ENCODE measurements around the gene DPYD.

DPYD gene

GRCh38 chr1:97138515-97139032 is 782.3 kb downstream of the DPYD start:
- DNase-seq (ENCODE audit: low spot score) = no peak

- DNase-seq (ENCODE audit: low spot score) = peak; percentile 13
Observed at GRCh38 chr1:97137862-97138514, 782.8 kb downstream of the DPYD start.

GRCh38 chr1:97136996-97137395 is 783.8 kb downstream of the DPYD start:
- DNase-seq (ENCODE audit: low spot score) = no peak

GRCh38 chr1:97135972-97136371 is 784.9 kb downstream of the DPYD start:
- no peak for DNase-seq (ENCODE audit: low spot score)

GRCh38 chr1:97128426-97128825 is 792.4 kb downstream of the DPYD start:
- no peak for DNase-seq (ENCODE audit: low spot score)

GRCh38 chr1:97123717-97124431 is 797.0 kb downstream of the DPYD start:
- DNase-seq (ENCODE audit: low spot score) = no peak

GRCh38 chr1:97120806-97121205 is 800.0 kb downstream of the DPYD start:
- DNase-seq (ENCODE audit: low spot score) = no peak

GRCh38 chr1:97119260-97120158 is 801.3 kb downstream of the DPYD start:
- no peak for DNase-seq (ENCODE audit: low spot score)

- no peak for DNase-seq (ENCODE audit: low spot score)
Observed at GRCh38 chr1:97114842-97115241, 806.0 kb downstream of the DPYD start.

- DNase-seq (ENCODE audit: low spot score) = no peak
Observed at GRCh38 chr1:97112442-97112841, 808.4 kb downstream of the DPYD start.

GRCh38 chr1:97108179-97108578 is 812.7 kb downstream of the DPYD start:
- no peak for DNase-seq (ENCODE audit: low spot score)

- no peak for DNase-seq (ENCODE audit: low spot score)
Observed at GRCh38 chr1:97105531-97105930, 815.3 kb downstream of the DPYD start.

GRCh38 chr1:97101509-97101908 is 819.3 kb downstream of the DPYD start:
- no peak for DNase-seq (ENCODE audit: low spot score)

GRCh38 chr1:97097404-97097925 is 823.4 kb downstream of the DPYD start:
- DNase-seq (ENCODE audit: low spot score) = no peak

GRCh38 chr1:97095764-97096163 is 825.1 kb downstream of the DPYD start:
- no peak for DNase-seq (ENCODE audit: low spot score)

GRCh38 chr1:97094247-97094972 is 826.4 kb downstream of the DPYD start:
- no peak for DNase-seq (ENCODE audit: low spot score)

- no peak for DNase-seq (ENCODE audit: low spot score)
Observed at GRCh38 chr1:97093741-97094140, 827.1 kb downstream of the DPYD start.

GRCh38 chr1:97092824-97093223 is 828.0 kb downstream of the DPYD start:
- no peak for DNase-seq (ENCODE audit: low spot score)

- no peak for DNase-seq (ENCODE audit: low spot score)
Observed at GRCh38 chr1:97091679-97092078, 829.2 kb downstream of the DPYD start.

GRCh38 chr1:97091263-97091662 is 829.6 kb downstream of the DPYD start:
- no peak for DNase-seq (ENCODE audit: low spot score)

- no peak for DNase-seq (ENCODE audit: low spot score)
Observed at GRCh38 chr1:97090725-97091124, 830.1 kb downstream of the DPYD start.

GRCh38 chr1:97089173-97089572 is 831.7 kb downstream of the DPYD start:
- DNase-seq (ENCODE audit: low spot score) = no peak
